SU-DHL-6 (cell line): ENCODE measurements around the gene TRAF2.
A peak's percentile ranks its signal among the peaks of the same experiment; 100 is the strongest.

Source experiments
- H2AFZ ChIP-seq: fragments of 200-600 bp; sonication (generic); 2 replicates; pipeline ENCODE4 v1.6.1; 2014; ENCODE audit warnings: low read depth, mild to moderate bottlenecking, moderate library complexity, mixed read lengths, antibody characterized with exemption, low read length; ENCODE audit not compliant: severe bottlenecking
- H3F3A ChIP-seq: fragments of 200-600 bp; shearing (Covaris generic); 2 replicates; pipeline ENCODE4 v1.6.0; 2016; ENCODE audit warnings: antibody characterized with exemption, mild to moderate bottlenecking; ENCODE audit not compliant: insufficient read depth
- H3K27ac ChIP-seq: fragments of 200-600 bp; sonication (generic); 2 replicates; pipeline ENCODE4 v1.5.1; 2016; ENCODE audit warnings: low read depth, mild to moderate bottlenecking, low read length, moderate library complexity, mixed read lengths
- H3K27me3 ChIP-seq: fragments of 200-600 bp; sonication (generic), shearing (Covaris generic); 2 replicates; pipeline ENCODE4 v1.6.0; 2014; ENCODE audit warnings: mild to moderate bottlenecking, low read length
- H3K36me3 ChIP-seq: fragments of 200-600 bp; sonication (generic); 2 replicates; pipeline ENCODE4 v1.6.1; 2014; ENCODE audit warnings: mild to moderate bottlenecking, low read length, mixed read lengths
- H3K4me2 ChIP-seq: fragments of 300-600, 200-600 bp; shearing (Covaris generic), sonication (generic); 2 replicates; pipeline ENCODE4 v1.6.0; 2014; ENCODE audit warnings: low read length, low read depth, mild to moderate bottlenecking; ENCODE audit not compliant: poor library complexity, severe bottlenecking
- H3K4me3 ChIP-seq: fragments of 200-600 bp; sonication (generic); 2 replicates; pipeline ENCODE4 v1.5.1; 2014; ENCODE audit warnings: antibody characterized with exemption, low read length, mild to moderate bottlenecking, mixed read lengths; ENCODE audit not compliant: insufficient read depth, poor library complexity, severe bottlenecking
- H3K79me2 ChIP-seq: fragments of 200-600 bp; sonication (generic); 2 replicates; pipeline ENCODE4 v1.6.1; 2014; ENCODE audit warnings: mild to moderate bottlenecking, low read length, moderate library complexity; ENCODE audit not compliant: insufficient read depth
- H3K9ac ChIP-seq: fragments of 200-600 bp; sonication (generic); 2 replicates; pipeline ENCODE4 v1.7.0; 2014; ENCODE audit warnings: mild to moderate bottlenecking, low read length
- H3K9me2 ChIP-seq: fragments of 200-600 bp; sonication (generic); replicated peaks from 2 replicates; pipeline ENCODE4 v1.6.1; 2014; ENCODE audit warnings: low read length; ENCODE audit not compliant: insufficient read depth
- H3K9me3 ChIP-seq: fragments of 200-600 bp; sonication (generic); 2 replicates; pipeline ENCODE4 v1.6.1; 2014; ENCODE audit warnings: low read length, mixed read lengths; ENCODE audit not compliant: insufficient read depth
- H4K20me1 ChIP-seq: fragments of 200-600 bp; sonication (generic); 2 replicates; pipeline ENCODE4 v1.6.1; 2014; ENCODE audit warnings: low read depth, mild to moderate bottlenecking, antibody characterized with exemption, low read length, moderate library complexity, mixed read lengths
- CTCF ChIP-seq: fragments of 200-600 bp; sonication (generic); IDR thresholded peaks from one replicate; pipeline ENCODE4 v1.5.1; 2017; ENCODE audit warnings: antibody characterized with exemption, mild to moderate bottlenecking, low read length, moderate library complexity; ENCODE audit not compliant: insufficient read depth, poor library complexity, severe bottlenecking
- EZH2phosphoT487 ChIP-seq: fragments of 200-600 bp; sonication (generic), shearing (Covaris generic); conservative IDR thresholded peaks from 2 replicates; pipeline ENCODE4 v1.6.1; 2018; ENCODE audit warnings: mild to moderate bottlenecking, antibody characterized with exemption, low read length, moderate library complexity, mixed read lengths

TRAF2 gene

GRCh38 chr9:136950656-136951276 is 64.5 kb downstream of the TRAF2 start:
- Histone ChIP-seq H3K9ac (peak overlapping the region; percentile 64), H3K4me3 (peak overlapping the region; percentile 48), H3K27me3 (no peaks in the 10 kb centered on the region), H4K20me1 (no peaks in the 10 kb centered on the region), H3K79me2 (no peaks in the 10 kb centered on the region), H3K36me3 (no peaks in the 10 kb centered on the region), H3K9me2 (no peaks in the 10 kb centered on the region), H3K9me3 (no peaks in the 10 kb centered on the region), H2AFZ (no peak overlapping the region), H3F3A (no peaks in the 10 kb centered on the region), H3K4me2 (peak overlapping the region; percentile 59), H3K27ac (no peak overlapping the region)
- TF ChIP-seq EZH2phosphoT487 = no peak
- TF ChIP-seq CTCF = no peak

GRCh38 chr9:136951541-136952320 is 65.4 kb downstream of the TRAF2 start, which contains the start of gene LCN12:
Gene LCN12 (plus strand): TSS chr9:136952273. CDS start chr9:136952328, 55 bp downstream.
- Histone ChIP-seq H3K9me3 (no peaks in the 10 kb centered on the region), H3K4me3 (no peak within 1 kb of the TSS), H3F3A (no peaks in the 10 kb centered on the region), H2AFZ (no peak within 1 kb of the TSS), H3K9me2 (no peaks in the 10 kb centered on the region), H3K27me3 (no peaks in the 10 kb centered on the region), H3K79me2 (no peaks in the 10 kb centered on the region), H3K9ac (no peak within 1 kb of the TSS), H3K27ac (no peak within 1 kb of the TSS), H4K20me1 (no peaks in the 10 kb centered on the region), H3K4me2 (no peak within 1 kb of the TSS), H3K36me3 (no peaks in the 10 kb centered on the region)
- no peak for TF ChIP-seq EZH2phosphoT487
- TF ChIP-seq CTCF = no peak

GRCh38 chr9:136952321-136952850 is 66.1 kb downstream of the TRAF2 start:
- no peaks in the 10 kb centered on the region for H3K27me3 ChIP-seq
- H3F3A ChIP-seq = no peaks in the 10 kb centered on the region
- no peaks in the 10 kb centered on the region for H3K36me3 ChIP-seq
- no peak overlapping the region for H3K4me2 ChIP-seq
- H2AFZ ChIP-seq = no peak overlapping the region
- no peaks in the 10 kb centered on the region for H3K9me2 ChIP-seq
- H3K79me2 ChIP-seq = no peaks in the 10 kb centered on the region
- no peak overlapping the region for H3K4me3 ChIP-seq
- H3K9me3 ChIP-seq = no peaks in the 10 kb centered on the region
- no peaks in the 10 kb centered on the region for H4K20me1 ChIP-seq
- no peak overlapping the region for H3K9ac ChIP-seq
- H3K27ac ChIP-seq = no peak overlapping the region
- no peak for TF ChIP-seq EZH2phosphoT487
- TF ChIP-seq CTCF = no peak
